HG02981 (cell line): ENCODE results near the gene KIAA0232.
A peak's percentile ranks its signal among the peaks of the same experiment; 100 is the strongest.

ENCODE experiments used
- ATAC-seq: cut with Tn5 transposase; IDR thresholded peaks from one replicate; pipeline ENCODE4 v1.9.1; 2021; ENCODE audit warnings: mild to moderate bottlenecking, moderate library complexity; ENCODE audit not compliant: unreplicated experiment

The KIAA0232 gene

DNA sequence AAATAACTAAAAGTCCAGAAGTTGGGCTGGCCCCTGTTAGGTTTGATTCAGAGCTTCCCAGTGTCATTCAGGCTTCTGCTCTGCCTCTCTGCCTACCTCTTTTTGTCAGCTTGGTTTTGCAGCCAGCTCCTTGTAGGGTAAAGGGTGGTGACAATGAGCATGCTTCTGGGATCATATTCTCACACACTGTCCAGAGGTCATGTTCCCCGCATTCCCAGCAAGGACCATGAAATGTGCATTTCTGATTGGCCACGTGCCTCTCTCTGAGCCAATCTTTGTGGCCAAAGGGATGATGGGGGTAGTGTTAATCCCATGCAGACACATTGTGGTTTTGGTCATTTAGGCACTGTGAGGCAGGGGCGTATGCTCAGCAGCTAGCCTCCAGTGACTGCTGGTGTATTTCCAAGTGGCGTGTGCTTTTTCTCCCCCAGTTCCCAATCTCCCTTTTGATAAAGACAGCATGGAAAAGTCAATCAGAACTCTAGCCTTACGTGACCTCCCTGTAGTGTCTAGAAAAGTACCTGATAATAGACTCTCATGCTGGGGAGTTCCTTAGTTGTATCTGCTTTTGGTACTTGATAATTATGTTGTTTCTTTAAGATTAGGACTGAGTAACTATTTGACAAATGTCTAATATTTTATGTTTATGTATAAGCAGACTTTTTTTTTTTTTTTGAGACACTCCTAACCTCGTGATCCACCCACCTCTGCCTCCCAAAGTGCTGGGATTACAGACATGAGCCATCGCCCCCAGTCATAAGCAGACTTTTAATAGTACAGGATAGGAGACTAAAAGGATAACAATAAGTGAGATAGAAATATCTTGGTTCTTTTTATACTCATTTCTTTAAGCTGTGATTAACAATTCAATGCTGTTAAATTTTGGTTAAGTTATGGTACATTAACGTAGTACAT is 57.8 kb downstream of the KIAA0232 start:
- ATAC-seq, result no peak

DNA sequence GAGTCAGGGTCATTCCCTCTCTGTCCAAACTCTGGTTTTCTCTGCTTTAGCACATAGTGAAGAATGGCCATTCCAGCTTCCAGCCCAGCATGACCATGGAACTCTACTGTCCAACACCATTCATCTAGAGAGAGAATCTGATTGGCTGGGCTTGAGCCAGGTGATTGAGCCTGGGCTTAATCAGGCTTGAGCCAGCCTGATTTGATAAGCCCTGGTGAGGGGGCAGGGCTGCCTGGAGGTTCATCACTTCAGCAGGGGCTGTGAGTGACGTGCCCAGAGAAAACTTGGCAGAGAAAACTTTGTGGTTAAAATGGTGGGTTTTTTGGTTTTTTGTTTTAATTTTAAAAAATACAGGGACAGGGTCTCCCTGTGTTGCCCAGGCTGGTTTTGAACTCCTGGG is 62.5 kb downstream of the KIAA0232 start:
- ATAC-seq, result no peak

DNA sequence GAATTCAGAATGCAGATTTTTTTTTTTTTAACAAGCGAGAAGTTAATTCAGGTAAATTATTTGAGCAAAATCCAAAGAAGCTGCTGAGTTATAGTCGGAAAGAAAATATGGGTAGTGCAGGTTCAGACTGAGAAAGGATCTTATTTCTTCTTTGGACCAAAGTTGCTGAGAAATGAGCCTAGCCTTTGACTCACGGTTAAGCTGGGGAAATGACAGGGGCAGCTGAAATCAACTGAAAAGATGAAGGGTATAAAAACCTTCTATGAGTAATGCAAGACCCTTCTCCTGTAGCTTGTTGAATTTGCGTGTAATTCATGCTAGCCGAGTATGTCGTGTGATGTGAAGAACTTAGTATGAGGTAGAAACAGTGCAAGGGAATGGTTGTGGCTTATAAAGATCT is 63.0 kb downstream of the KIAA0232 start:
- no peak for ATAC-seq

DNA sequence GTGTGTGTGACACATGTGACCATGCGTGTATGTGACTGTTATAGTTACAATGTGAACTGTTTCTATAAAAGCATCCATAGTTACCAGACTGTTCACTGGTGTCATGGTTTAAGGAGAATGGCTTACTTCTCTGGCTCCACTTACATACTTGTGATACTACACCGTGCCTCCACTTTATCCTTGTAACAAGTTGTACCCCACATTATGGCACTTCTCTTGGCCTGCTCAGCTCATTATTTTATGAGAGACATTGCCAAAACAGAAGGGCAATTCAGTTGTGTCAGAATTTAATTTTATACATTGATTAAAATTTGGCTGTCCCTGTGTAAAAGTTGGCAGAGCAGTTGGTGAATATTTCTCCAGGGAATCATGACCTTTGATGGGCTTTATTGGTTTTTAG is 64.7 kb downstream of the KIAA0232 start:
- no peak for ATAC-seq

DNA sequence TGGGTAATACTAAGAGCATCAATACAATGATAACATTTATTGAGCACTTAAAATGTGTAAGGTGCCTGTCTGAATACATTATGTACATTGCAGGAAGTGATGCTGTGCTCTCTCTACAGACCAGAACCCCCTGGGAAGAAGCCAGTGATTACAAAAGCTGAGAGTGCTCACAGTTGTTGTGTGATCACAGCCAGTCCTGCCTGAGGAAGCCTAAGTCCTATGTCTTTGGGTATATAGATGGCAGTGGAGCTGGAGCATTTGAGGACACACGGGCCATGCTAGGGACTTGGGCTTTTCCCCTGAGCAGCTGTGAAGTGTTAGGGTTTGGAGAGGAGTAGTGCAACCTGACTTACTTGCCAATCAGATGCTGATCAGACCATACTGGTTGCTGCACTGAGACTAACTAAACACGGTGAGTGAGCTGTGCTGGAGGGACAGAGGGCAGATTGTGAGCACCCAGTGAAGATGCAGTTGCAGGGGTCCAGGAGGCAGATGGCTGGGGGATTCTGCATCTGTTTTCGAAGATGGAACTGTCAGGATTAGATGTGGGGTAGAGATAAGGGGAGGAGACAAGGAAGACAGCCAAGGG is 66.3 kb downstream of the KIAA0232 start:
- ATAC-seq, result no peak

DNA sequence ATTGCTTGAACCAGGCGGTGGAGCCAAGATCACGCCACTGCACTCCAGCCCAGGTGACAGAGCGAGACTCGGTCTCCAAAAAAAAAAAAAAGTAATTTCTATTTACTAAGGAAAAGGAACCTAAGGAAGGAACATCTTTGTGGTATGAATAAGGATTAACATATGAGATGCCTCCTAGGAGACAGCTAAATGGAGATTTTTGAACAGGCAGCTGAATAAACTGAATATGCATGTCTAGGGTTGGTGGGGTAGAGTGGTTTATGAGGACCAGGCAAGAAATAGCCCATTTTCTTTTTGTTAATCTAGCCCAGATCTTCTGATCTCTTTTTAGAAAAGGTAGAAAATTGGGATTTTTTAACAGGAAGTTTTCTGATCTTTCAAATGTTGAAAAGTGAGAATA is 67.2 kb downstream of the KIAA0232 start:
- ATAC-seq, result no peak

DNA sequence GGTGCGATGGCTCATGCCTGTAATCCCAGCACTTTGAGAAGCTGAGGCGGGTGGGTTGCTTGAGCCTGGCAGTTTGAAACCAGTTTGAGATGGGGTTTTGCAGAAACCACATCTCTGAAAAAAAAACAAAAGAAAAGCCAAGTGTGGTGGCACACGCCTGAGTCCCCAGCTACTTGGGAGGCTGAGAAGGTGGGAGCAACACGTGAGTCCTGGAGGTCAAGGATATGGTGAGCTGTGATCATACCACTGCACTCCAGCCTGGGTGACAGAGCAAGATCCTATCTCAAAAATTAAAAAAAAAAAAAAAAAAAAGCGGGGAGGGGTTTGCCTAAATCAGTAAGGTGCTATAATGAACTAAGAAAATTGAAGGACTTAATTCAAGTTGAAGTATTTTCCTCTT is 68.9 kb downstream of the KIAA0232 start:
- no peak for ATAC-seq

DNA sequence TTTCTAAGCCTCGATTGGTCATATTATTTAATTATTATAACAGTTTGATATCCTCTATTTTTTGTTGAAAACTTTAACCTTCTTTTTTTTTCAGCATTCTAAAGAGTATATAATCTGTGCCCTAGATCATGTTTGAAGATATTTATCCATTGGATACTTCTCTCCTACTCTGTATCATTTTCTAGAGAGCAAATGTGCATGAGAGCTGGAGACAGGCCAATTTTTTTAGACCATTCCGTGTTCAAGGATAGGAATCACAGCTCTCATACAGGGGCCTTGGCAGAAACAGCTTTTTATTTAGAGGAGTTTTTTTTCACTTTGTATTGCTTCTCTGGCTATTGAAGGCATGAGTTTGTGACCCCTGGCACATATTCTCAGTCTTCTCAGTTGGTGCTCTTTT is 69.4 kb downstream of the KIAA0232 start:
- ATAC-seq, result no peak

DNA sequence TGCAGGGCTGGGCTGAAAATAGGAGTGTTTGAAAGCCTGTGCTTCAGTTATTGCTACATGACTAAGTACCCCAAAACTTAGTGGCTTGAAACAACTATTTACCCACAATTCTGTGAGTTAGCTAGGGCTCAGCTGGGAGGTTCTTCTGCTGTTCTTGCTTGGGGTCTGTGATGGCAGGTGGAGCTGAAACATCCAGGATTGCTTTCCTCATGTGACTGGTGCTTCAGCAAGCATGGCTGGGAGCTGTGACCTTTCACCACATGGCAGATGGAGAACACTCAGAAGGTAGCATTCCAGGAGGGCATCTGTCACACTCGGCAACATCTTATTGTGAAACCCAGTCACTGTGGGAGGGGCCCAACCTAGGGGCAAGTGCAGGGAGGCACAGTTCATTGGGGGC is 70.1 kb downstream of the KIAA0232 start:
- ATAC-seq, result no peak

DNA sequence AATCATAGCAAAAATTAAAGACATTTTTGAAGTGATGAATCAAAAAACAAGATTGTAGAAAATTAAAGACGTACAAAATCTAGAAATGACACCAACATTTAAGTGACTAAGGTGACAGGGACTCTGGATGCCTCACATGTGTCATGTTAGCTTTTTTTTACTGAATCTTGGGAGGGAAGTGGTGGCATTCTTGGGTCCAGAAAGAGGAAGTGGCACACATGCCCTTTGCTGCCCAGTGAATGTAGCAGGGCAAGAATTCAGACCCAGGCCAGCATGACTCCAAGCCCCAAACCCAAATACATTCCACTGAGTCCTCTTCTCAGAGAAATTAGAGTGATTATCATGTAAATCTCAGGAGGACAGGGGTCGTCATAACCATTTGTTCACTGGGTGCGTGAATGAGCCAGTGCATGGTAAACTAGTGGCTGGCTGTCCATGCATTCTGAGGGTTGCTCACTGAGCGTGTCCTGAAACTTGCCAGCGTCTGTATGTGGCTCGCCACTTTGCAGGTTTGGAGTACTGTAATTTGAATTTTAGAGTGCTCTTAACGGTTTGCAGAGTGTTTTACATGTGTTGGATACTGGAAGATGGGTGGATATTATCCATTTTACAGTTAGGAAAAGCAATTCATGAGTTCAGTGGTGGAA is 71.7 kb downstream of the KIAA0232 start:
- no peak for ATAC-seq

DNA sequence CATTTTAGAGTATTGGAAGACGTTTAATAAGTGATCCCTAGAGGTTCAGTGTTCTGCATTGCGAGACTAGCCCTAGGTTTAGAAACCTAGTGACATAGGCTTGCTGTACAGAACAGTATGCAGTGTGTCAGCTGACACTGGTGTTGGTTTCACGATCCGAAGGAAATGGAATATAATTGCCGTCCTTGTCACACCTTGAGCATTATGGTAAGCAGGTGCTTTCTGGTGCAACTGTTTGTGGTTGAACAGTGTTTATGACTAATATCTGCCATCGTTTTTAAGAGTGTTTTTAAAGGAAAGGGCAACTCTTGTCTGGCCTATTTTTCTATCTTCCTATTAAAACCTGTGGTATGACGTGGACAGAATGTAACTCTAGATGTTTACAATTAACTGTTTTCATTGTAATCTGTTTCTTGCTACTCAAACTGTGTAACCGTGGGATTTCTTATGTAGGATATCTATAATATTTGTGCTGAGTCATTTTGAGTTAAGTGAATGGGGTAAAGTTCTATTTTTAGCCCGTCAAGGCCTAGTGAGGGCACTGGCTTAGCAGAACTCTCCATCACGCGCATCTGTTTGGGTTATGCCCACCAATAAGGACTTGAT is 73.3 kb downstream of the KIAA0232 start:
- peak; percentile 90 for ATAC-seq

DNA sequence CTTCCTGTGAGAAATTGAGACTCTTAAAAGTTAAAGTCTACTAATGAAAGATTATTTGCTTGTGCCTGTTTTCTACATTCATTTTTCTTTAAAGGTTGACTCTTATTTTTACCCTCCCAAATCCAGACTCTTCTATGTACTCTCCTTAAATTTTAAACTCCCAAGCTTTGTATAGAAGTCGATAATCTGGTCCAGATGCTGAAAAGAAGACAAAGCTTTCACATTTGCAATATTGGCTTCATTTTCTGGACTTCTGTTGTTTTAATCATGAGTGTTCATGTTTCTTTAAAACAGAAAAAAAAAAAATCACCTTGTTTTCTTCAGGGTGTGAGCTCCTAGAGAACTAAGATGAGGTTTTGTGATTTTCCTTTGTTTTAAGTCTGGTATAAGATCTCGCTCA is 73.9 kb downstream of the KIAA0232 start:
- ATAC-seq, result no peak

DNA sequence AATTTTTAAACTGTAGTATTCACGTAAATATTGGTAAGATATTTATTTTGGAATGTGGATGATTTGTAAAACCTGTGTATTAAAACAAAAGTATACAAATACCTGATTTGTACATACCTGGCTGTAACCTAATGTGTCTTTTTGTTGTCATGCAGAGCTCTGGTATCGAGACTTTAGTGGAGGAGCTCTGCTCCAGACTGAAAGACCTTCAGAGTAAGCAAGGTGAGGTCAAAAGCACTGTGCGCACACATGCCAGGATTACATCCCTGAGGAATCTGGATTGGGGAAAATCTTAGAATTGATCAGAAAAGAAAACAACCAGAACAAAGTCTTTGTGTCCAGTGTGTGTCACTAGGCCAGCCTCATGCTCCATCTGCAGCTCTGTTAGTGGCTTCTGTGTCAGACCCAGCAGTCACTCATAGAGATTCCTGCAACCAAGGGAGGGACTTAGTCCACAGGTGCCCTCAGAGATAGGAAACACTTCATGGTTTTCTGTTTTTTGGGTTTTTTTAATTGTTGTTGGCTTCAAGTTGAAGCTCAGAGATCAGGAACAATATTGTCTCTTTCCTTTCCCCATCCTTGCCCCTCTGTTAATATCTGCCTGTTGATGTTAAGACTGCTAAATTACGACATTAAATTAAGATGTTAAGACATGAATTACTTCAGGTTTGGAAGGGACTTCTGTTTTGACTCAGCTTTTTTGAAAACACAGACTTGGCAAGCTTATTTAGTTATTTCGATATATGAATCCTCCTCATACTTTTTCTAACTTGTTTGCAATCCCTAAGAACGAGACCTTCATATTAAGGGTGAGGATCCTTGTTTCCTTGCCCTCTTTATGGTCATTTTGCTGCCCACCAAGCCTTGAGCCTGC is 74.7 kb downstream of the KIAA0232 start:
- ATAC-seq, result no peak

DNA sequence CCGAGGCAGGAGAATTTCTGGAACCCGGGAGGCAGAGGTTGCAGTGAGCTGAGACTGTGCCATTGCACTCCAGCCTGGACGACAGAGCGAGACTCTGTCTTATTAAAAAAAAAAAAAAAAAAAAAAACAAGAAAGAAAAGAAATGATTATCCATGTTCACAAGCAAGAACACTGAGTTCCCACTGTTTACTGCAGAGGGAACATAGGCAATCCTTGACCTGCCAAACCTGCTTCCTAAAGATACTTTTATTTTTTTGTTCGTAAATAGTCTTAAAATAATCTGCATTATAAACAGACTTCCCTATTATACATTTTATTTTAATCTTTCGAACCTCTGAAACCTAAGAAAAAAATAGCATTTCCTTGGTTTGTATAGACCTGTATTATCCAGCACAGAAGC is 76.5 kb downstream of the KIAA0232 start:
- ATAC-seq, result no peak

DNA sequence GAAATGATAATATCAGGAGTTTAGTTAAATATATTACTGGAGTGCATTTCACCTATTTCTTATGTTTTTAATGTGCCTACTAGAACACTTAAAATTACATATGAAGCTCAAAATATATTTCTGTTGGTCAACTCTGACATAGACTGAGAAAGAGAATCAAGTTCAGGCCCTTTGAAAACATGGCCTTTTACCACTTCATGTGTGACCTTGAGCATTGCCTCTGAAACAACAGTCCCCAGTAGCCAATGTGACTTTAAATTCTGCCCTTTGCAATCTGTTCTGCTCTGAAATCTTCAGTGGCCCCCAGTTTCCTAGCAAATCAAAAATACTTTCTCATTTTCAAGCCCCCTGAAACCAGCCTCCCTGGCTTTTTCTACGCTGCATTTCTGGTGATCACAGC is 77.0 kb downstream of the KIAA0232 start:
- ATAC-seq, result no peak

DNA sequence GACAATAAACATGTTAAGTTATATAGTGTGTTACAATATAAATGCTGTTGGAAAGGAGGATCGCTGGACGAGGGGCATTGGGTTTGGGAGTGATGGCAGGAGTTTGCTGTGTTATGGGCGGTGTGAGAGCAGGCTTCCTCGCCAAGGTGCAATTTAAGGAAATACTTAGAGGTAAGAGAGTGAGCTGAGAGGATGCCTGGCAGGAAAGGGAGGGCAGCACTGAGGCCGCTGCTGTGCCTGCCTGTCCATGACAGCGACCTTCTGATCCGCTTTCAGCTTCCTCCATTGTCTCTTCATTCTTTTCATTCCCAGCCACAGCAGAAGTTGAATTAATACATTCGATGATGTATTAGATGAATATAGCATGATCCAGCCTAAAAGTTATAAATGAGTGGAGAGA is 85.9 kb downstream of the KIAA0232 start:
- ATAC-seq, result no peak

DNA sequence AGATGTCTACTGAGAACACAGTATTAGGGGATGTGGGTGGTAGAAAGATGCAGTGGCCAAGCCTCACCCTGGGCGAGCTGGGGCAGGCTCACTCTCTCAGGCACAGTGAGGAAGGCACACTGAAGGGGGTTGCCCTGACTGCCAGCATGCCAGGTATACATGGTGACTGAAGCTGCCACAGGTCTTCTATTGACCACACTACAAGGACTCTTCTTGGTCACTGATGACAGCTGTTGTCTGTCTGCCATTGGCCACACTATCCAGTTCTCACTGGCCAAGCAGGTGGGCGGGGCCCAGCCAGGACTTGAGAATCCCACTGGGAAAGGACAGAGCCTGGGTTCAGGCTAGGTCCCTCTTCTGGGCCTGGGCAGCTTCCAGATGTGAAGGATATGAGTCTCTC is 87.4 kb downstream of the KIAA0232 start:
- ATAC-seq, result no peak

DNA sequence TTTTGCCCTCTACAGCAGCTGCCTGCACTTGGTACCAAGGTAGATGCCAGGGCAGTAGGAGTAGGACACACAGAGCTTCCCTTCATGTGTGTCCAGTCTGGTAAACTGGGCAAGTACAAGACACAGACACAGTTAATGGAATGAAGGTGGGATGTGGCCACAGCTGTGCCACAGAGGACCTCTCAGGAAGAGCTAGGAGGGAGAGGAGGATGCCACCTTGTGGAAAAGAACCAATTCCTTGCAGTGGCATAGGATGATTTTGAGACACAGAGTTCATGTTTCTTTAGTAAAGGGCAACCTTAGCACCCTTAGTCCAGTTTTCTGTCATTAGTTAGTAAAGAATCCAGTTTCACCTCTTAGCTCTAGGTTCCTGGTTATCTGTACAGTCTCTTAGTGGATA is 90.8 kb downstream of the KIAA0232 start:
- ATAC-seq, result no peak

DNA sequence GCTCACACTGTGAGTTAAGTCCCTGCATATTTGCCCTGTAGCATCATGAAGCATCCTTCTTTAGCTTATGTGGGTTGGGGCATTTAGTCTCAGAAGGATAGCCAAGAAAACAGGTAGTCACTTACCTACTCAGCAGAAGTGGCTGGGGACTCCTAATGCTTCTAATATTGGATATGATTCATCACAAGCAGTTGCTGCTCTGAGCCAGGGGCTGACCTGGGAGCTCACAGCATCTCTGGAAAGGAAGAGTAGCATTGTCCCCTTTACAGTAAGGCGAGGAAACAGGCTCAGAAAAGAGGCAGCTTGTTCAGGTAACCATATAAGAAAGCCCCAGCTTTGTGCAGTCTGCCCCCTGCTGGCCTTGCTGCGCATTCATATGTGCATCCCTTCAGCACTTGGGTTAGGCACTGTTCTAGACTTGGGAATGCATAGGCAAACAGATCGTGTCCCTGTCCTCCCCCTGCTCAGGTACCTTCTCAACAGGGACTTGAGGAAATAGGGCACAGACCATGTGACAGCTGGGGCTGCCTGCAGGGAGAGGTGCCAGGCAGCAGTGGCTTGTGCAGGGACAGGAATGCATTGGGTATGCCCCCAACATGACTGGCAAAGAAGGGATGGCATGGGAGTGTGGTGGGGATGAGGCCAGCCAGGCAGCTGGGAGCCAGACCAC is 91.4 kb downstream of the KIAA0232 start:
- peak; percentile 69 for ATAC-seq

DNA sequence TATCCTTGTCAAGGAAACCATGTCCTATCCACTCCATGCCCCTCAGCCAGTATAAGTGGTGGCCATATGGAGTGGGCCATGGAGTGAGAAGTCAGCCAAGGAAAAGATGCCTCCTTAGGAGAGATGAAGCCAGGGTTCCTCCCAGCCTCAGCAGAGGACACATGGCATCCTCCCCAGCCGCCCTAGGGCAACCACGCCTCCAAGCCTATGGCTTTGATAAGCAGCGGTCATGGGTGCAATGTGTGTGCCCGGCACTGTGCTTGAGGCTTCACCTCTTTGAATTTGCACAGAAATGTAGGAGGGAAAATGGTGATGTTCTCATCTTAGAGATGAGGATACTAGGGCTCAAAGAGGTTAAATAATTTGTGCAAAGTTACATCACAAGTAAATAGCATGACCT is 92.5 kb downstream of the KIAA0232 start:
- ATAC-seq, result no peak
